NCI-H82 treated with DMSO at 0.1 percent for 48 hours (cell line): ENCODE measurements around the gene SLC19A2.
A peak's percentile ranks its signal among the peaks of the same experiment; 100 is the strongest.

Experiments
- DNase-seq: peaks from one replicate; lab custom pipeline; 2025; ENCODE audit not compliant: unreplicated experiment; lab: John Stamatoyannopoulos, UW

The SLC19A2 gene

GRCh38 chr1:169475806-169476387 lies 9.8 kb downstream of the SLC19A2 start:
- peak; percentile 22 for DNase-seq

GRCh38 chr1:169474302-169474995 lies 11.3 kb downstream of the SLC19A2 start:
- no peak for DNase-seq

DNA sequence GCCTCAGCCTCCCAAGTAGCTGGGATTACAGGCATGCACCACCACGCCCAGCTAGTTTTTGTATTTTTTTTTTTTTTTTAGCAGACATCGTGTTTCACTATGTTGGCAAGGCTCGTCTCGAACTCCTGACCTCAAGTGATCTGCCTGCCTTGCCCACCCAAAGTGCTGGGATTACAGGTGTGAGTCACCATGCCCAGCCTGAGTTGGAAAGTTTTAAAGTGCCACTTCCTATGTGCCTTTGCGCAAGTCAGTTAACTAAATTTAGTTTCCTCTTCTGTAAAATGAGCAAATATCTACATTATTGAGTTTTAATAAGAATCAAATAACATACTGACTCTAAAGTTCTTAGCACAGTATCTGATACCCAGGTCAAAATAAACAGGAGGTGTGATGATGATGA lies 12.4 kb downstream of the SLC19A2 start:
- no peak for DNase-seq

DNA sequence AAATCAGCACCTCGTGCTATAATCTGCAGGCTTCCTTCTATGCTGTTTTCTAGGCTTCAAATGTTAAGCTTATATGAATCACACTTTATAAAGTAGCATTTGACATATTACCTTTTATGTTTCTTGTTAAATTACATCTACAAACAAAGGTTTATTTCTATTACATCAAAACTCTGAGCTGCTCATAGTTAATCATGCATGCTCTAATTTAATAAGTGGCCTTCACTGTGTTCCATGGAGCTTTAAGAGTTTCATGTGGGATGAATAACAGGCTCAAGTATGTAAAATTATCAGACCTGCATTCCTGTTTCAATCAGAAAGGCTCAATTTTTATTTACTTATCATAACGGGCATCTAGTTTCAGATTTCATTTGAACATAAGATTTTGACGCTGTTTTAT lies 13.0 kb downstream of the SLC19A2 start:
- DNase-seq = no peak

DNA sequence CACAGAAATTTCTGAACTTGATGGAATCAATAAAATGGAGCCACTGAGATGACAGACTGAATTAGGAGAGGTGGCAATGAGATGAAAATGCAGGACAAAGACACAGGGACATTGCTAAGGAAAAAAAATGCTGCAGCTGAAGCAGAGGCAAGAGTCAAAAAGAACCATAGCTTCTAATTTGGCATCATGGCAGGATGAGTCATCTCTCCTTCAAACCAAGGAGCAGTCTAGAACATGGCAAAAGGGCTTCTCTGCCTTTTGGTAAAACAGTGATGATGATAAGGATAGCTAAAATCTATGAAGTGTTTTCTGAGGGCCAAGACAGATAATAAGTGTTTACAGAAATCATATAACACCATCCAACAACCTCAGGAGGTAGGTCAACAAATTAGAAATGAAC lies 16.8 kb downstream of the SLC19A2 start:
- DNase-seq = no peak

DNA sequence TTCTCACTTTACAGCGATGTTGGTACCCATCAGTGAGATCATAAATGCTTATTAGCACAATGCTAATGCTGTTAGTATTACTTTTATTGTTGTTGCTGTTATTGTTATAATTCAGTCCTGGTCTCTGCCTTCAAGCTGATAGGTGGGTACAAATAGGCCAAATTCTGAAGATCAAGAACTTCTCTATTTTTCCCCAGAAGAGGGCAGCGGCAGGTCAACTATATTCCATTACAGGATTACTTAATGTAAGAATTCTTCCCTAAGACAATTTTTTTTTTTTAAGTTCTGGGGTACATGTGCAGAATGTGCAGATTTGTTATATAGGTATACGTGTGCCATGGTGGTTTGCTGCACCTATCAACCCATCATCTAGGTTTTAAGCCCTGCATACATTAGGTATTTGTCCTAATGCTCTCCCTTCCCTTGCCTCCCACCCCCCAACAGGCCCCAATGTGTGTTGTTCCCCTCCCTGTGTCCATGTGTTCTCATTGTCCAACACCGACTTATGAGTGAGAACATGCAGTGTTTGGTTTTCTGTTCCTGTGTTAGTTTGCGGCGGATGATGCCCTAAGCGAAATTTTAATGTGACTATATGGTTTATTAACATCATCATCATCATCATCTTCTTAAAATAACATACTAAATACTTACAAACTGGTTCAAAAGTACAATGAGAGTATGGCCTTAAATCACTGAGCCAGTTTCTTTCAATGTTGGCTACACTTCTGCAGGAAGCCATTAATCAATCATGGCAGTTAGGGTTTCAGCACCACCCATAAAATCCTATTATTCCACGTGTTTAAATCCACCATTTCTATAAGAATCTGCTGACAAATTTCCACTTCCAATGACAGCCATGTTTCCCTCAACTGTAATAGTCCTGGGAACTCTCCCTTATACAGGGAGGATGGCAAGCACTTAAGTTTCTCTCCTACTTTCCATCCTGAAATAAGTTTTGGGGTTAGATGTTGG lies 19.2 kb downstream of the SLC19A2 start:
- peak; percentile 6 for DNase-seq

DNA sequence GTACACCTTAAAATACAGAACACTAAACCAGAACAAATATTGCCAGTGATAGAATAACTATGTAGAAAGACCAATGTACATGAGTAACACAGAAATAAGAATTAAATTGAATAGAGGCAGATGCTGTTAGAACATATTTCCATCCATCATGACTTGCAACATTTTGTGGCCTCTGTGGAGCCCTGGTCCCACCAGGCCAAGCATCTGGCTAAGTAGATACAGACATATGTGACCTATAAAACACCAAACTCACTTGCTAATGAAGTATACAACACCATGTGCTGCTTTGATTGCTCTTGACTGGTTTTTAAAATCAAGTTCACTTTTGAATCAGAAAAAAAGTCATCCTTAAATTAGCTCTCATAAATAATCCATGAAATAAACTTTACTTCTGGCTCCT lies 20.5 kb downstream of the SLC19A2 start:
- DNase-seq = no peak

DNA sequence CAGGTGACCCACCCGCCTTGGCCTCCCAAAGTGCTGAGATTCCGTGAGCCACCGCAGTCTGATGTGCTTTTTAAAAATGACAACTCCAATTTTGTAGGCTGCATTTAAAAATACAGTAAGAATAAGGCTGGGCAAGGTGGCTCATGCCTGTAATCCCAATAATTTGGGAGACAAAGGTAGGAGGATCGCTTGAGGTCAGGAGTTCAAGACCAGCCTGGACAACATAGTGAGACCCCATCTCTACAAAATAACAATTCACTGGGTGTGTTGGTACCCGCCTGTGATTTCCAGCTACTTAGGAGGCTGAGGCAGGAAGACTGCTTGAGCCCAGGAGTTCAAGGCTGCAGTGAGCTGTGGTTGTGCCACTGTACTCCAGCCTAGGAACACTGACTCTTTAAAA lies 23.4 kb downstream of the SLC19A2 start:
- no peak for DNase-seq

DNA sequence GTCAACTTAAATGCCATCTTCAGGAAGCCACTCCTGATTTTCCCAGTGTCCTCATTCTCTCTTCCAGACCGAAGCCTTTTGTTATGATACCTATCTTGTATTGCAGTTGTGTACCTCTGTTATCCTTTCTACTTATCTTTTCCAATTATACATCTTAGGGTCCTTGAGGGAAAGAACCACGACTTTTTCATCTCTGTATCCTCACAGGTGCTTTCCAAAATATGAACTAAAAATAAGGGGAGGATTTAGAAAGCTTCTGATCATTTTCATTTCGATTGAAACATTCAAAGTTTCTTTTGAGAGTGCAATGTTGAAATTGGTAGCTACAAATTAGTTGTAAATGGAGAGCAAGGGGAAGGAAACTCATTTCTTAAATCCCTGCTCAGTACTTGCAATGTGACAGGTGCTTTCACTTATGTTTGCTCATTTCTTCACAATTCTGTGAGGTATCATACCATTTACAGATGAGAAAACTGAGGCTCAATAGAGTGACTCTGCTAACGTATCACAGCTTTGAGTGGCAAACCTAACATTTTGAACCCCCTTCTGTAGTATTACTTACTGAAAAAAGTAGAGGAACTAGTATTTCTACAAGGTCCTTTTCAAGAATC lies 24.2 kb downstream of the SLC19A2 start:
- no peak for DNase-seq

DNA sequence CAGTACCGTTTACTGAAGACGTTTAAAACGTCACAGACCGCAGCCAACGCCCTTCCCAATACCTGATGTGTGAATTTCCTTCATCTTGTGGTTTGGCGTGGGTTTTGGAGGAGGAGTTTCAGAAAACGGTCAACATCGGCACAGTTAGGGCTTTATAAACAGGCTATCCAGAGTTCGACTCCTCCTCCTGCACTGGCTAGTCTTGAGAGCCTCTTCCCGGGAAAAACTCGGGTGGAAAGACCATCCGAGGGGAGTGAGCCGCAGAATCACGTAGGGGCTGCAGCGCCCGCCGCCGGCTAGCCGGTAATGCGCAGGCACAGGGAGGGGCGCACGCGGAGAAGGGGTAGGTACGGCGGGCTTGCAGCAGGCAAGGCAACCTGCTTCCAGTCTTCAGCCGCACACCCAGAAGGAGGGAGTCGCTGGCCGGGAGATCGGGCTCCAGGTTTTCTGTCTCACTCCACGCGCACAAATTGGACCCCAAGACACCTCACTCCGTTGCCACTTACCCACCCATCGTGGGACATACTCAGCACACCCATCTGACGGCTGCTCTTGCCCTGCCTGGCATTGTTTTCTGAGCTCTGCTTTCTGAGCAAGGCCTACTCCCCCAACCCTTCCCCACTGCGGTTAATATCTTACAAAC lies 25.4 kb downstream of the SLC19A2 start:
- no peak for DNase-seq

DNA sequence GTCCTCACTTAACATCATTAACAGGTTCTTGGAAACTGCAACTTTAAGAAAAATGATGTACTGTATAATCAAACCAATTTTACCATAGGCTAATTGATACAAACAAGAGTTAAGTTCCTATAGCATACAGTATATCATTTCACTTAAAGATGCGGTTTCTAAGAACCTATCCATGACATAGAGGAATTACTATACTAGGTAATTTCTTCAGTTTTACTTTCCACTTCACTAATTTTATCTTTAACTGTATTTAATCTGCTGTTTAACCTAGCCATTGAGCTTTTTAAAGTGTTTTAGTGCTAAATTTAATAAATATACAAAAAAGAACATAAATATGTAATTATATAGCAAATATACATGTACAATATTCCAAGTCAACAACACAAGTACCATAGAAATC lies 28.3 kb downstream of the SLC19A2 start:
- no peak for DNase-seq

DNA sequence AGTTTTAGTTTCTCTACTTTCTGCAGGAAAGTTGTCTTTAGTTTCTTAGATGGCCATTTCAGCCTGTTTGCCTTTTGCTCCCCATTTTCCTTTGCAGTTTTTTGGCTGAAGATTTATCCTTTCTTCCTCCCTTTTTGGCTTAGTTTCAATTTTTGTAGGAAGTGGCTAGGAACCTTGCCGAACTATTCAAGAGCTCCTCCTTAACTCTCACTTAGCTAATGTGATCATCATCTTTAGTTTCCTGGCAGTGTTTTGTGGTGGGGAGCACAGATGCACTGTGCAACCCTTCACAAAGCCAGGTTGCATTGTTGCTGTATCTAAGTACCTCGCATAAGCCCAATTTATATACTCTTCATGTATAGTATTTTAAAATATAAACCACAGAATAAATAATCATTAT lies 29.7 kb downstream of the SLC19A2 start:
- DNase-seq = no peak

DNA sequence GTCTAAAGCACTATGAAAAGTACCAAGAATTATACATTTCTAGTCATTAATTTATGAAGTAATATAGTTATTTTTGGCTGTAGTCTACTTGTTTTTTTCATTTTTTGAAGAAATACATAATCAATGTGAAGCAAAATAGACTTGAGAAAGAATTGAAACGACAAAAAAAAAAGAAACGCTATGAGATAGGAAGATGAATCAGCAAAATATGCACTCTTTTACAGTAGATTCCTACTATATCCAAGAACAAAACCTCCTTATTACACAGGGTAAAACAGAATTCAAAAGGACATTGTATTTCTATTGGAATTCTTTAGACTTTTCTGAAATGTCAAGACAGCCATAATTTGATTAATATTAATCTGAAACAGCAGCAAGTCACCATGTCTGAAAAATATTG lies 32.8 kb downstream of the SLC19A2 start:
- no peak for DNase-seq

- no peak for DNase-seq
Measured at GRCh38 chr1:169451218-169451824, 34.4 kb downstream of the SLC19A2 start.

DNA sequence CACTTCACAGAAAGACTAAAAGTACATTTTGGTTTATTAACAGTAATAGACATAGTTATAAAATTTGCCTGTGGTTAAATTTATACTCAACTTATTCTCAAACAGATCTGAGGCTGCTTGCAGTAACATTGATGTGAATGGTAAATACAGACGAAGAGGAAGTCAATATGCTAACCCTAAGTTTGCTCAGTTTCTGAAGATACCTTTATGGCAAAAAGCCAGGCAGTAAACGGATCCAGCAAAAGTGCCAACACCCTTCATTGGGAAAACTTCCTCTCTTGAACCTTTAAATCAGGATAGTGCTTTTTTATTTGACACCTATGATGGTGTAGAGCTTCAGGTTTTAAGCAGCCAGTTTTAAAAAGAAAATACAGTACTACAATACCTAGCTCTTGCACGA lies 41.8 kb downstream of the SLC19A2 start:
- DNase-seq = no peak

- peak; percentile 75 for DNase-seq
Measured at GRCh38 chr1:169427081-169427641, 58.6 kb downstream of the SLC19A2 start, which contains the start of gene CCDC181. Gene CCDC181, minus strand, starts transcription at chr1:169427474. Its CDS starts 2,547 bp downstream, at chr1:169424927.

GRCh38 chr1:169426174-169426705 lies 59.5 kb downstream of the SLC19A2 start:
- DNase-seq = peak; percentile 95

DNA sequence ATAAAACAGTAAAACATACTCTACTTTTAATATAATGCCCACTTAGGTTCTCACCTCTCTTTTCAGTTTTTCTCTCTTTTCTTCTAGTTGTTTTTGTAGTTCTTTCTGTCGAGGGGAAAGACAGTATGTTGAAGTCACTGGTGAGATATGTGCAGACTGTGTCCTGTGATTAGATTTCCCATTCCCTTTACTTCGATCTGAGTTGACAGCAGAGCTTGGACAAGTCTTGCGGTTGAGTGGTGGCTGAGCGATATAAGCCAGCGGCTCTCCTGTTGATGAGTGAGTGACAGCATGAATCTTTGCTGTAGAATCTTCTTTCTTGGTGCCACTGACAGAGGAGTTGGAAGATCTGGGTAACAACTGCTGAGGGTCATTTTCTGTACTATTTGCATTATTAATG lies 64.4 kb downstream of the SLC19A2 start:
- no peak for DNase-seq

GRCh38 chr1:169414952-169415351 lies 70.8 kb downstream of the SLC19A2 start:
- DNase-seq = no peak
